Measurements from ENCODE around the gene CAPN2.

The CAPN2 gene

DNA sequence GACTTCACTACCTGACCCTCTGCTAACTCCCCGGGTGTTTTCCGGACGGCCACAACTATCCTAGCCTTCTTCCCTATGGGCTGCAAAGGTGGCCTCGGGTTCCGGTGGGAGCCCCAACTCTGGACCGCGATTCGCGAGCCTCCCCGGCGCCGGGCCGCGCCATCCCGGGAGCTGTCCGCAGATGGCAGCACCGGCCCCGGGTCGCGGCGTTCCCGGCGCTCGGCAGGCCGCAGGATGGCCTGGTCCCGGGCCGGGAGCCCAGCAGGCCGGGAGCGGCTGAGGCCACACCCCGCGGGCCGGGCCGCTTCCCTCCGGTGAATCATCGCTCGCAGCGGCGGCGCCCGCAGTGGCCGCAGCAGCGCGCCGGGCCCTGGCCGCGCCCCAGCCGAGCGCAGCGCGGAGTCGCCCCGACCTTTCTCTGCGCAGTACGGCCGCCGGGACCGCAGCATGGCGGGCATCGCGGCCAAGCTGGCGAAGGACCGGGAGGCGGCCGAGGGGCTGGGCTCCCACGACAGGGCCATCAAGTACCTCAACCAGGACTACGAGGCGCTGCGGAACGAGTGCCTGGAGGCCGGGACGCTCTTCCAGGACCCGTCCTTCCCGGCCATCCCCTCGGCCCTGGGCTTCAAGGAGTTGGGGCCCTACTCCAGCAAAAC is at the start of gene CAPN2 (continued):
- TF ChIP-seq ZNF394 (tag by site-specific recombination; IDR thresholded peaks at IDR 0.05; ENCODE audit: borderline replicate concordance) (0 out of 2 replicates have a peak, but pooled peaks have one; percentile 4), ZNF423 (tag by site-specific recombination; IDR thresholded peaks at IDR 0.05) (no peak), ZNF701 (tag by site-specific recombination; IDR thresholded peaks at IDR 0.05) (no peak), ZNF248 (tag by site-specific recombination; IDR thresholded peaks at IDR 0.05) (no peak), ZNF157 (tag by site-specific recombination; IDR thresholded peaks at IDR 0.05) (no peak), ZNF354C (tag by site-specific recombination; IDR thresholded peaks at IDR 0.05; ENCODE audit: borderline replicate concordance, low read depth) (no peak), ZNF121 (tag by site-specific recombination; IDR thresholded peaks at IDR 0.05) (0 out of 2 replicates have a peak, but pooled peaks have one; percentile 6), ZNF596 (tag by site-specific recombination; IDR thresholded peaks at IDR 0.05) (peak; percentile 25; the same call in 1 of the 2 replicates), ZNF623 (tag by site-specific recombination; IDR thresholded peaks at IDR 0.05) (no peak), ZNF324 (tag by site-specific recombination; IDR thresholded peaks at IDR 0.05) (peak; percentile 37; the same call in 1 of the 2 replicates), ZNF223 (tag by site-specific recombination; IDR thresholded peaks at IDR 0.05) (0 out of 2 replicates have a peak, but pooled peaks have one; percentile 48), ZNF10 (tag by site-specific recombination; IDR thresholded peaks at IDR 0.05) (no peak; the same call in 1 of the 2 replicates), ZBTB8A (tag by site-specific recombination; IDR thresholded peaks at IDR 0.05) (peak; percentile 36; the same call in 1 of the 2 replicates)
- TF ChIP-seq, protein P1, sequence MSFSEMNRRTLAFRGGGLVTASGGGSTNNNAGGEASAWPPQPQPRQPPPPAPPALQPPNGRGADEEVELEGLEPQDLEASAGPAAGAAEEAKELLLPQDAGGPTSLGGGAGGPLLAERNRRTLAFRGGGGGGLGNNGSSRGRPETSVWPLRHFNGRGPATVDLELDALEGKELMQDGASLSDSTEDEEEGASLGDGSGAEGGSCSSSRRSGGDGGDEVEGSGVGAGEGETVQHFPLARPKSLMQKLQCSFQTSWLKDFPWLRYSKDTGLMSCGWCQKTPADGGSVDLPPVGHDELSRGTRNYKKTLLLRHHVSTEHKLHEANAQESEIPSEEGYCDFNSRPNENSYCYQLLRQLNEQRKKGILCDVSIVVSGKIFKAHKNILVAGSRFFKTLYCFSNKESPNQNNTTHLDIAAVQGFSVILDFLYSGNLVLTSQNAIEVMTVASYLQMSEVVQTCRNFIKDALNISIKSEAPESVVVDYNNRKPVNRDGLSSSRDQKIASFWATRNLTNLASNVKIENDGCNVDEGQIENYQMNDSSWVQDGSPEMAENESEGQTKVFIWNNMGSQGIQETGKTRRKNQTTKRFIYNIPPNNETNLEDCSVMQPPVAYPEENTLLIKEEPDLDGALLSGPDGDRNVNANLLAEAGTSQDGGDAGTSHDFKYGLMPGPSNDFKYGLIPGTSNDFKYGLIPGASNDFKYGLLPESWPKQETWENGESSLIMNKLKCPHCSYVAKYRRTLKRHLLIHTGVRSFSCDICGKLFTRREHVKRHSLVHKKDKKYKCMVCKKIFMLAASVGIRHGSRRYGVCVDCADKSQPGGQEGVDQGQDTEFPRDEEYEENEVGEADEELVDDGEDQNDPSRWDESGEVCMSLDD (tag by site-specific recombination; IDR thresholded peaks at IDR 0.05): peak; percentile 13; the same call in 1 of the 2 replicates
- TF ChIP-seq, protein P2, sequence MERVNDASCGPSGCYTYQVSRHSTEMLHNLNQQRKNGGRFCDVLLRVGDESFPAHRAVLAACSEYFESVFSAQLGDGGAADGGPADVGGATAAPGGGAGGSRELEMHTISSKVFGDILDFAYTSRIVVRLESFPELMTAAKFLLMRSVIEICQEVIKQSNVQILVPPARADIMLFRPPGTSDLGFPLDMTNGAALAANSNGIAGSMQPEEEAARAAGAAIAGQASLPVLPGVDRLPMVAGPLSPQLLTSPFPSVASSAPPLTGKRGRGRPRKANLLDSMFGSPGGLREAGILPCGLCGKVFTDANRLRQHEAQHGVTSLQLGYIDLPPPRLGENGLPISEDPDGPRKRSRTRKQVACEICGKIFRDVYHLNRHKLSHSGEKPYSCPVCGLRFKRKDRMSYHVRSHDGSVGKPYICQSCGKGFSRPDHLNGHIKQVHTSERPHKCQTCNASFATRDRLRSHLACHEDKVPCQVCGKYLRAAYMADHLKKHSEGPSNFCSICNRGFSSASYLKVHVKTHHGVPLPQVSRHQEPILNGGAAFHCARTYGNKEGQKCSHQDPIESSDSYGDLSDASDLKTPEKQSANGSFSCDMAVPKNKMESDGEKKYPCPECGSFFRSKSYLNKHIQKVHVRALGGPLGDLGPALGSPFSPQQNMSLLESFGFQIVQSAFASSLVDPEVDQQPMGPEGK (tag by site-specific recombination; IDR thresholded peaks at IDR 0.05): peak; percentile 25; the same call in 1 of the 2 replicates
- TF ChIP-seq, protein P3, sequence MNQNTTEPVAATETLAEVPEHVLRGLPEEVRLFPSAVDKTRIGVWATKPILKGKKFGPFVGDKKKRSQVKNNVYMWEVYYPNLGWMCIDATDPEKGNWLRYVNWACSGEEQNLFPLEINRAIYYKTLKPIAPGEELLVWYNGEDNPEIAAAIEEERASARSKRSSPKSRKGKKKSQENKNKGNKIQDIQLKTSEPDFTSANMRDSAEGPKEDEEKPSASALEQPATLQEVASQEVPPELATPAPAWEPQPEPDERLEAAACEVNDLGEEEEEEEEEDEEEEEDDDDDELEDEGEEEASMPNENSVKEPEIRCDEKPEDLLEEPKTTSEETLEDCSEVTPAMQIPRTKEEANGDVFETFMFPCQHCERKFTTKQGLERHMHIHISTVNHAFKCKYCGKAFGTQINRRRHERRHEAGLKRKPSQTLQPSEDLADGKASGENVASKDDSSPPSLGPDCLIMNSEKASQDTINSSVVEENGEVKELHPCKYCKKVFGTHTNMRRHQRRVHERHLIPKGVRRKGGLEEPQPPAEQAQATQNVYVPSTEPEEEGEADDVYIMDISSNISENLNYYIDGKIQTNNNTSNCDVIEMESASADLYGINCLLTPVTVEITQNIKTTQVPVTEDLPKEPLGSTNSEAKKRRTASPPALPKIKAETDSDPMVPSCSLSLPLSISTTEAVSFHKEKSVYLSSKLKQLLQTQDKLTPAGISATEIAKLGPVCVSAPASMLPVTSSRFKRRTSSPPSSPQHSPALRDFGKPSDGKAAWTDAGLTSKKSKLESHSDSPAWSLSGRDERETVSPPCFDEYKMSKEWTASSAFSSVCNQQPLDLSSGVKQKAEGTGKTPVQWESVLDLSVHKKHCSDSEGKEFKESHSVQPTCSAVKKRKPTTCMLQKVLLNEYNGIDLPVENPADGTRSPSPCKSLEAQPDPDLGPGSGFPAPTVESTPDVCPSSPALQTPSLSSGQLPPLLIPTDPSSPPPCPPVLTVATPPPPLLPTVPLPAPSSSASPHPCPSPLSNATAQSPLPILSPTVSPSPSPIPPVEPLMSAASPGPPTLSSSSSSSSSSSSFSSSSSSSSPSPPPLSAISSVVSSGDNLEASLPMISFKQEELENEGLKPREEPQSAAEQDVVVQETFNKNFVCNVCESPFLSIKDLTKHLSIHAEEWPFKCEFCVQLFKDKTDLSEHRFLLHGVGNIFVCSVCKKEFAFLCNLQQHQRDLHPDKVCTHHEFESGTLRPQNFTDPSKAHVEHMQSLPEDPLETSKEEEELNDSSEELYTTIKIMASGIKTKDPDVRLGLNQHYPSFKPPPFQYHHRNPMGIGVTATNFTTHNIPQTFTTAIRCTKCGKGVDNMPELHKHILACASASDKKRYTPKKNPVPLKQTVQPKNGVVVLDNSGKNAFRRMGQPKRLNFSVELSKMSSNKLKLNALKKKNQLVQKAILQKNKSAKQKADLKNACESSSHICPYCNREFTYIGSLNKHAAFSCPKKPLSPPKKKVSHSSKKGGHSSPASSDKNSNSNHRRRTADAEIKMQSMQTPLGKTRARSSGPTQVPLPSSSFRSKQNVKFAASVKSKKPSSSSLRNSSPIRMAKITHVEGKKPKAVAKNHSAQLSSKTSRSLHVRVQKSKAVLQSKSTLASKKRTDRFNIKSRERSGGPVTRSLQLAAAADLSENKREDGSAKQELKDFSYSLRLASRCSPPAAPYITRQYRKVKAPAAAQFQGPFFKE (tag by site-specific recombination; IDR thresholded peaks at IDR 0.05; ENCODE audit: borderline replicate concordance): no peak
- TF ChIP-seq, protein P4, sequence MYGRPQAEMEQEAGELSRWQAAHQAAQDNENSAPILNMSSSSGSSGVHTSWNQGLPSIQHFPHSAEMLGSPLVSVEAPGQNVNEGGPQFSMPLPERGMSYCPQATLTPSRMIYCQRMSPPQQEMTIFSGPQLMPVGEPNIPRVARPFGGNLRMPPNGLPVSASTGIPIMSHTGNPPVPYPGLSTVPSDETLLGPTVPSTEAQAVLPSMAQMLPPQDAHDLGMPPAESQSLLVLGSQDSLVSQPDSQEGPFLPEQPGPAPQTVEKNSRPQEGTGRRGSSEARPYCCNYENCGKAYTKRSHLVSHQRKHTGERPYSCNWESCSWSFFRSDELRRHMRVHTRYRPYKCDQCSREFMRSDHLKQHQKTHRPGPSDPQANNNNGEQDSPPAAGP (tag by site-specific recombination; IDR thresholded peaks at IDR 0.05): peak; percentile 88
- TF ChIP-seq, protein P5, sequence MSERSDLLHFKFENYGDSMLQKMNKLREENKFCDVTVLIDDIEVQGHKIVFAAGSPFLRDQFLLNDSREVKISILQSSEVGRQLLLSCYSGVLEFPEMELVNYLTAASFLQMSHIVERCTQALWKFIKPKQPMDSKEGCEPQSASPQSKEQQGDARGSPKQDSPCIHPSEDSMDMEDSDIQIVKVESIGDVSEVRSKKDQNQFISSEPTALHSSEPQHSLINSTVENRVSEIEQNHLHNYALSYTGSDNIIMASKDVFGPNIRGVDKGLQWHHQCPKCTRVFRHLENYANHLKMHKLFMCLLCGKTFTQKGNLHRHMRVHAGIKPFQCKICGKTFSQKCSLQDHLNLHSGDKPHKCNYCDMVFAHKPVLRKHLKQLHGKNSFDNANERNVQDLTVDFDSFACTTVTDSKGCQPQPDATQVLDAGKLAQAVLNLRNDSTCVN (tag by site-specific recombination; optimal IDR thresholded peaks at IDR 0.05): peak; percentile 92

All from HEK293 (cell line).